Body of pancreas (tissue), 4 donors: ENCODE data around the gene ELAVL4.

ENCODE experiments used
- POLR2A ChIP-seq, 3 donors: fragments of 450-650 bp; IDR thresholded peaks; one replicate each; pipeline ENCODE4 v1.6.1; 2016; ENCODE audit warnings: antibody characterized with exemption in 3 of 3, mild to moderate bottlenecking in 2 of 3
- TF ChIP-seq, protein P1 (sequence below), 7 experiments: fragments of 450-650 bp in 4 of 7; fragments of 200-600 bp in 3 of 7; sonication (generic) in 3 of 7; IDR thresholded peaks; one replicate each; pipeline ENCODE4 v1.5.1; 2016 to 2019; ENCODE audit warnings: antibody characterized with exemption in 7 of 7

DNA sequence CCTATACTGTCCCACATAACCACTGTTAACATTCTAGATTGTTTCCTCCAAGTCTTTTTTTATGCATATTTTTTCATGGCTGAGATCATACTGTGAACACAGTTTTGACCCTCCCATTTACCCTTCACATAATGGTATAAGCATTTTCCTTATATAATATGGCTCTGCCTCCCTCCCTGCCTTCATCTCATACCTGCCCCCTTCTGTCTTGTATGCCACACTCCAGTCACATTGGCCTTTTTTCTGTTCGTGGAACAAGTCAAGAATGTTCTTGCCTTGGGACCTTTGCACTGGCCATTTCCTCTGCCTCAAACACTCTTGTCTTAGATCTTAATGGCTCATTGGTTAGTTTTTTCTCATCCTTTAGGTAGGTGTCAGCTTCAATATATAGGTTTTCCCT, 24.3 kb upstream of the ELAVL4 start:
- no peak for TF ChIP-seq POLR2A (IDR thresholded peaks at IDR 0.05)
- TF ChIP-seq, protein P1, sequence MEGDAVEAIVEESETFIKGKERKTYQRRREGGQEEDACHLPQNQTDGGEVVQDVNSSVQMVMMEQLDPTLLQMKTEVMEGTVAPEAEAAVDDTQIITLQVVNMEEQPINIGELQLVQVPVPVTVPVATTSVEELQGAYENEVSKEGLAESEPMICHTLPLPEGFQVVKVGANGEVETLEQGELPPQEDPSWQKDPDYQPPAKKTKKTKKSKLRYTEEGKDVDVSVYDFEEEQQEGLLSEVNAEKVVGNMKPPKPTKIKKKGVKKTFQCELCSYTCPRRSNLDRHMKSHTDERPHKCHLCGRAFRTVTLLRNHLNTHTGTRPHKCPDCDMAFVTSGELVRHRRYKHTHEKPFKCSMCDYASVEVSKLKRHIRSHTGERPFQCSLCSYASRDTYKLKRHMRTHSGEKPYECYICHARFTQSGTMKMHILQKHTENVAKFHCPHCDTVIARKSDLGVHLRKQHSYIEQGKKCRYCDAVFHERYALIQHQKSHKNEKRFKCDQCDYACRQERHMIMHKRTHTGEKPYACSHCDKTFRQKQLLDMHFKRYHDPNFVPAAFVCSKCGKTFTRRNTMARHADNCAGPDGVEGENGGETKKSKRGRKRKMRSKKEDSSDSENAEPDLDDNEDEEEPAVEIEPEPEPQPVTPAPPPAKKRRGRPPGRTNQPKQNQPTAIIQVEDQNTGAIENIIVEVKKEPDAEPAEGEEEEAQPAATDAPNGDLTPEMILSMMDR (IDR thresholded peaks at IDR 0.05), result no peak
